ENCODE data around the gene TEAD3. TPM values are rescaled to one million over a fixed set of nuclear protein-coding genes. Genes with fewer than 3 reads are reported as not detected.

The TEAD3 gene
- total RNA-seq, 4 donors from 2014 or later, result 39.0 to 55.4 (median 51.5) TPM

- Histone ChIP-seq H3K36me3 (no peaks in the 10 kb centered on the region), H3K27ac (no peak overlapping the region), H3K9me3 (no peaks in the 10 kb centered on the region), H3K27me3 (no peaks in the 10 kb centered on the region), H3K4me1 (peaks cover 5% of the 10 kb centered on the region), H3K4me3 (peak overlapping the region; percentile 29)
- TF ChIP-seq EP300 (IDR thresholded peaks at IDR 0.05) (no peak), CTCF (IDR thresholded peaks at IDR 0.05) (peak; percentile 82 to 98)
- DNase-seq (ENCODE audit: low spot score in 2 of 2), result peak; percentile 85 to 90
- whole genome bisulfite sequencing, result 45% methylated on average over 20 of the region's 32 CpGs
Measured at GRCh38 chr6:35522660-35523658, 26.1 kb upstream of the TEAD3 start.

GRCh38 chr6:35522151-35522550 lies 25.3 kb upstream of the TEAD3 start:
- H3K9me3 ChIP-seq, result no peaks in the 10 kb centered on the region

GRCh38 chr6:35521235-35521634 lies 24.4 kb upstream of the TEAD3 start:
- Histone ChIP-seq H3K27me3 (no peaks in the 10 kb centered on the region), H3K4me3 (no peak overlapping the region), H3K4me1 (peaks cover 5% of the 10 kb centered on the region), H3K9me3 (no peaks in the 10 kb centered on the region), H3K36me3 (no peaks in the 10 kb centered on the region), H3K27ac (no peak overlapping the region)
- no peak for DNase-seq (ENCODE audit: low spot score in 2 of 2)
- 100% methylated on average over 3 of the region's 4 CpGs for WGBS
- TF ChIP-seq EP300 (IDR thresholded peaks at IDR 0.05) (no peak), CTCF (IDR thresholded peaks at IDR 0.05) (no peak), POLR2AphosphoS5 (IDR thresholded peaks at IDR 0.05) (no peak), POLR2A (IDR thresholded peaks at IDR 0.05) (no peak)

More at GRCh38 chr6:35522151-35522550, 25.3 kb upstream of the TEAD3 start:
- Histone ChIP-seq H3K4me1 (peaks cover 5% of the 10 kb centered on the region), H3K4me3 (no peak overlapping the region), H3K36me3 (no peaks in the 10 kb centered on the region), H3K27ac (no peak overlapping the region), H3K27me3 (no peaks in the 10 kb centered on the region)
- DNase-seq (ENCODE audit: low spot score in 2 of 2), result no peak
- WGBS, result 61% methylated on average over 6 of the region's 12 CpGs
- TF ChIP-seq CTCF (IDR thresholded peaks at IDR 0.05) (no peak), POLR2A (IDR thresholded peaks at IDR 0.05) (no peak), EP300 (IDR thresholded peaks at IDR 0.05) (no peak), POLR2AphosphoS5 (IDR thresholded peaks at IDR 0.05) (no peak)

- Histone ChIP-seq H3K36me3 (no peaks in the 10 kb centered on the region), H3K9me3 (no peaks in the 10 kb centered on the region), H3K4me1 (peaks cover 5% of the 10 kb centered on the region), H3K27ac (no peak overlapping the region), H3K4me3 (no peak overlapping the region), H3K27me3 (no peaks in the 10 kb centered on the region)
- DNase-seq (ENCODE audit: low spot score in 2 of 2), result no peak
- WGBS, result 80% methylated on average over 9 of the region's 9 CpGs
- no peak for TF ChIP-seq CTCF (IDR thresholded peaks at IDR 0.05)
- no peak for TF ChIP-seq POLR2AphosphoS5 (IDR thresholded peaks at IDR 0.05)
- no peak for TF ChIP-seq POLR2A (IDR thresholded peaks at IDR 0.05)
- no peak for TF ChIP-seq EP300 (IDR thresholded peaks at IDR 0.05)
Measured at GRCh38 chr6:35519313-35520015, 22.6 kb upstream of the TEAD3 start.
